PC-3 (cell line): ENCODE measurements around the gene ZBTB12. TPM values are rescaled to one million over a fixed set of nuclear protein-coding genes. Genes with fewer than 3 reads are reported as not detected.

Experiments
- ATAC-seq: fragments of 200-7000 bp; cut with Tn5 transposase; 2 replicates; pipeline ENCODE4 v1.9.1; 2020; ENCODE audit warnings: mild to moderate bottlenecking, moderate library complexity
- BruUV-seq: library from RNA; stranded (reverse); fragments of 400-500 nt; replicated peaks from 2 replicates; lab custom pipeline; 2021; lab: Mats Ljungman, UMichigan
- CTCF ChIA-PET: fragments of 300-600 bp; sonication (Branson Sonifier 250); formaldehyde crosslinking; loops from one replicate; lab custom pipeline; 2022; ENCODE audit warnings: antibody characterized with exemption; lab: Charles Lee
- POLR2A ChIA-PET: fragments of 300-600 bp; sonication (Branson Sonifier 250); formaldehyde crosslinking; loops from one replicate; lab custom pipeline; 2022; ENCODE audit warnings: antibody characterized with exemption; ENCODE audit not compliant: unreplicated experiment; lab: Charles Lee
- DNase-seq: peaks from one replicate; pipeline ENCODE4 v3.0.0-alpha.2; 2015
- H2AFZ ChIP-seq: fragments of 300-600 bp; sonication (generic); 2 replicates; pipeline ENCODE4 v1.6.0; 2016; ENCODE audit warnings: antibody characterized with exemption, low read length
- H3F3A ChIP-seq: fragments of 300-600 bp; sonication (generic); one replicate; pipeline ENCODE4 v1.6.0; 2017; ENCODE audit warnings: antibody characterized with exemption, low read length, control low read depth, mild to moderate bottlenecking; ENCODE audit not compliant: unreplicated experiment
- H3K27ac ChIP-seq: fragments of 300-600 bp; sonication (generic); 2 replicates; pipeline ENCODE4 v1.5.1; 2016; ENCODE audit warnings: mild to moderate bottlenecking, low read length
- H3K27me3 ChIP-seq: fragments of 300-600 bp; sonication (generic); 2 replicates; pipeline ENCODE4 v1.6.1; 2016; ENCODE audit warnings: low read length, mixed read lengths
- H3K36me3 ChIP-seq: fragments of 300-600 bp; sonication (generic); 2 replicates; pipeline ENCODE4 v1.6.1; 2016; ENCODE audit warnings: low read depth, mixed run types, low read length, mixed read lengths
- H3K4me1 ChIP-seq: fragments of 300-600 bp; sonication (generic); 2 replicates; pipeline ENCODE4 v1.5.1; 2016; ENCODE audit warnings: low read length; ENCODE audit not compliant: insufficient read depth
- H3K4me2 ChIP-seq: fragments of 300-600 bp; sonication (generic); 2 replicates; pipeline ENCODE4 v1.6.0; 2016; ENCODE audit warnings: low read length
- H3K4me3 ChIP-seq: fragments of 300-600 bp; sonication (generic); 2 replicates; pipeline ENCODE4 v1.5.1; 2016; ENCODE audit warnings: mild to moderate bottlenecking, low read length, mixed read lengths
- H3K79me2 ChIP-seq: fragments of 300-600 bp; sonication (generic); 2 replicates; pipeline ENCODE4 v1.6.1; 2017; ENCODE audit warnings: low read length, mixed read lengths
- H3K9ac ChIP-seq: fragments of 300-600 bp; sonication (generic); 2 replicates; pipeline ENCODE4 v1.6.0; 2016; ENCODE audit warnings: mild to moderate bottlenecking, low read length
- H3K9me2 ChIP-seq: fragments of 300-600 bp; sonication (generic); replicated peaks from 2 replicates; pipeline ENCODE4 v1.6.1; 2016; ENCODE audit warnings: mixed run types, low read length, mixed read lengths
- H3K9me3 ChIP-seq: fragments of 300-600 bp; sonication (generic); 2 replicates; pipeline ENCODE4 v1.6.1; 2016; ENCODE audit warnings: low read length, mixed read lengths
- H4K20me1 ChIP-seq: fragments of 300-600 bp; sonication (generic); 2 replicates; pipeline ENCODE4 v1.6.1; 2016; ENCODE audit warnings: low read length, mixed read lengths
- EZH2 ChIP-seq: fragments of 300-600 bp; sonication (generic); IDR thresholded peaks from one replicate; pipeline ENCODE4 v1.6.1; 2017; ENCODE audit warnings: antibody characterized with exemption, mild to moderate bottlenecking, low read length; ENCODE audit not compliant: unreplicated experiment
- EZH2phosphoT487 ChIP-seq: fragments of 300-600 bp; sonication (generic); IDR thresholded peaks from 2 replicates; pipeline ENCODE4 v1.6.1; 2018; ENCODE audit warnings: mild to moderate bottlenecking, antibody characterized with exemption, low read length, borderline replicate concordance
- intact Hi-C: fragments of 100-400 bp; cut with micrococcal nuclease; formaldehyde crosslinking; loops from 2 replicates; pipeline ENCODE4 v1.9.0; 2023
- total RNA-seq: library from RNA; depleted of rRNA; stranded (reverse); fragments of >200 nt; gene quantifications from 2 replicates; pipeline ENCODE4 v1.2.3, GENCODE V29; 2014
- TF ChIP-seq, protein P1 (sequence below): fragments of 300-600 bp; sonication (generic); conservative IDR thresholded peaks from 2 replicates; pipeline ENCODE4 v1.5.1; 2017; ENCODE audit warnings: antibody characterized with exemption, low read depth, mild to moderate bottlenecking, low read length

ZBTB12 gene
- total RNA-seq, 1 experiment from 2014 or later = 5.4 TPM

- Histone ChIP-seq H3K36me3 (peaks cover 60% of the 10 kb centered on the region), H3K9me2 (no peaks in the 10 kb centered on the region), H3K4me3 (no peak overlapping the region), H3K79me2 (no peaks in the 10 kb centered on the region), H3K4me1 (peaks cover 2% of the 10 kb centered on the region), H3K4me2 (no peak overlapping the region), H3K27me3 (no peaks in the 10 kb centered on the region), H4K20me1 (no peaks in the 10 kb centered on the region), H3K9ac (no peak overlapping the region), H2AFZ (no peak overlapping the region), H3K27ac (no peak overlapping the region), H3K9me3 (no peaks in the 10 kb centered on the region), H3F3A (no peaks in the 10 kb centered on the region)
- intact Hi-C loops = no loop called here
- ChIA-PET POLR2A (interaction anchor here (1.1 kb wide), 1 partner anchor 9 kb away, joined by 3 read pairs; no protein-coding TSS in a partner anchor), CTCF (no interaction called here)
- TF ChIP-seq, protein P1, sequence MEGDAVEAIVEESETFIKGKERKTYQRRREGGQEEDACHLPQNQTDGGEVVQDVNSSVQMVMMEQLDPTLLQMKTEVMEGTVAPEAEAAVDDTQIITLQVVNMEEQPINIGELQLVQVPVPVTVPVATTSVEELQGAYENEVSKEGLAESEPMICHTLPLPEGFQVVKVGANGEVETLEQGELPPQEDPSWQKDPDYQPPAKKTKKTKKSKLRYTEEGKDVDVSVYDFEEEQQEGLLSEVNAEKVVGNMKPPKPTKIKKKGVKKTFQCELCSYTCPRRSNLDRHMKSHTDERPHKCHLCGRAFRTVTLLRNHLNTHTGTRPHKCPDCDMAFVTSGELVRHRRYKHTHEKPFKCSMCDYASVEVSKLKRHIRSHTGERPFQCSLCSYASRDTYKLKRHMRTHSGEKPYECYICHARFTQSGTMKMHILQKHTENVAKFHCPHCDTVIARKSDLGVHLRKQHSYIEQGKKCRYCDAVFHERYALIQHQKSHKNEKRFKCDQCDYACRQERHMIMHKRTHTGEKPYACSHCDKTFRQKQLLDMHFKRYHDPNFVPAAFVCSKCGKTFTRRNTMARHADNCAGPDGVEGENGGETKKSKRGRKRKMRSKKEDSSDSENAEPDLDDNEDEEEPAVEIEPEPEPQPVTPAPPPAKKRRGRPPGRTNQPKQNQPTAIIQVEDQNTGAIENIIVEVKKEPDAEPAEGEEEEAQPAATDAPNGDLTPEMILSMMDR = no peak
- no peak for TF ChIP-seq EZH2phosphoT487
- TF ChIP-seq EZH2 = no peak
- ATAC-seq (no peak), DNase-seq (no peak)
- BruUV-seq = no TSS peak
Observed at GRCh38 chr6:31884528-31885035, 17.3 kb downstream of the ZBTB12 start.

- ChIA-PET CTCF (interaction anchor here (0.5 kb wide), 1 partner anchor 442 kb away, joined by 12 read pairs; no protein-coding TSS in a partner anchor), POLR2A (interaction anchor here (1.1 kb wide), 1 partner anchor 8 kb away, joined by 3 read pairs; no protein-coding TSS in a partner anchor)
- H3K27ac ChIP-seq = no peak overlapping the region
- no TSS peak for BruUV-seq
- H3K9me3 ChIP-seq = no peaks in the 10 kb centered on the region
- no peaks in the 10 kb centered on the region for H4K20me1 ChIP-seq
- no peak overlapping the region for H3K4me3 ChIP-seq
- no peaks in the 10 kb centered on the region for H3F3A ChIP-seq
- no peak for DNase-seq
- no peaks in the 10 kb centered on the region for H3K27me3 ChIP-seq
- no peak overlapping the region for H2AFZ ChIP-seq
- no peak overlapping the region for H3K9ac ChIP-seq
- H3K9me2 ChIP-seq = no peaks in the 10 kb centered on the region
- ATAC-seq = no peak
- TF ChIP-seq EZH2 (no peak), EZH2phosphoT487 (no peak)
- TF ChIP-seq, protein P1 = no peak
- peaks cover 54% of the 10 kb centered on the region for H3K36me3 ChIP-seq
- peaks cover 7% of the 10 kb centered on the region for H3K4me1 ChIP-seq
- H3K4me2 ChIP-seq = no peak overlapping the region
- no peaks in the 10 kb centered on the region for H3K79me2 ChIP-seq
- intact Hi-C loops = no loop called here
Observed at GRCh38 chr6:31883676-31884075, 18.2 kb downstream of the ZBTB12 start.

DNA sequence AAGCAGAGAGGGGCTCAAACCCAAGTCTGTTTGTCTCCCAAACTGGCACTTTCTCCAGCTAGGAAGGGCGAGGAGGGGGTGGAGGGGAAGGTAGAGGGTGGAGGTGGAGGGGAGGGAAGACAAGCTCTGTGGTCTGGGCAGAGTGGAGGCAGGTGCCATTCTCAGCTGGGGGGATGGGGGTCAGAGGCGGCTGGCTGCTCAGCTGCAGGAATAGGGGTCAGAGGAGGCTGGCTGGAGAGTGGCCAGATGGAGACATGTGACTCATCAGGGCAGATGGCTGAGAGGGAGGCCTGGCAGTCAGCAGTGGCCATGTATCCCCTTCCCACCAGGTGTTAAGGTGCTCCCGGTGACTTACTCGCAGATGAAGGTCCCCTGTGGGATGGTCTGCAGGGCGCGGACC is 19.5 kb downstream of the ZBTB12 start:
- Histone ChIP-seq H3K27me3 (no peaks in the 10 kb centered on the region), H3K79me2 (no peaks in the 10 kb centered on the region), H2AFZ (no peak overlapping the region), H3K9me2 (no peaks in the 10 kb centered on the region), H3K4me3 (no peak overlapping the region), H3K36me3 (peaks cover 48% of the 10 kb centered on the region), H3K4me1 (peaks cover 20% of the 10 kb centered on the region), H3K27ac (no peak overlapping the region), H3K9me3 (no peaks in the 10 kb centered on the region), H4K20me1 (no peaks in the 10 kb centered on the region), H3K9ac (no peak overlapping the region), H3K4me2 (no peak overlapping the region), H3F3A (no peaks in the 10 kb centered on the region)
- DNase-seq (no peak), ATAC-seq (no peak)
- BruUV-seq = no TSS peak
- TF ChIP-seq, protein P1 = no peak
- TF ChIP-seq EZH2phosphoT487 = no peak
- TF ChIP-seq EZH2 = no peak
- intact Hi-C loops = no loop called here
- CTCF ChIA-PET = no interaction called here
- POLR2A ChIA-PET = no interaction called here
